Measurements from ENCODE around the gene AFDN.
"Not testable (repeated sequence)": the region's sequence is repeated elsewhere in the genome, so short reads cannot be mapped to it uniquely, and the experiment has no call there.

The AFDN gene

GRCh38 chr6:168000198-168001028 is 173.7 kb downstream of the AFDN start:
- no peaks in the 10 kb centered on the region for H3K9me3 ChIP-seq (ENCODE audit: control insufficient read depth in 1 of 2, low read length in 2 of 2)
- H3K27ac ChIP-seq (ENCODE audit: low read length): no peak overlapping the region
- H3K27me3 ChIP-seq (ENCODE audit: low read depth, low read length): no peaks in the 10 kb centered on the region
- no peaks in the 10 kb centered on the region for H3K36me3 ChIP-seq (ENCODE audit: control insufficient read depth in 1 of 2, insufficient read depth in 2 of 2, low read length in 2 of 2)
- no peaks in the 10 kb centered on the region for H3K4me1 ChIP-seq (ENCODE audit: control insufficient read depth in 1 of 2, insufficient read depth in 2 of 2, low read length in 2 of 2)
- H3K4me3 ChIP-seq (ENCODE audit: low read depth in 1 of 2, low read length in 2 of 2): no peak overlapping the region

GRCh38 chr6:168001029-168001332 is 174.3 kb downstream of the AFDN start:
- no peak overlapping the region for H3K27ac ChIP-seq (ENCODE audit: low read length)
- H3K36me3 ChIP-seq (ENCODE audit: control insufficient read depth in 1 of 2, insufficient read depth in 2 of 2, low read length in 2 of 2): no peaks in the 10 kb centered on the region

GRCh38 chr6:168001514-168001913 is 174.8 kb downstream of the AFDN start:
- not testable (repeated sequence) for H3K27me3 ChIP-seq (ENCODE audit: low read depth, low read length)

More at GRCh38 chr6:168001029-168001332, 174.3 kb downstream of the AFDN start:
- H3K27me3 ChIP-seq (ENCODE audit: low read depth, low read length): no peaks in the 10 kb centered on the region
- no peaks in the 10 kb centered on the region for H3K4me1 ChIP-seq (ENCODE audit: control insufficient read depth in 1 of 2, insufficient read depth in 2 of 2, low read length in 2 of 2)
- H3K9me3 ChIP-seq (ENCODE audit: control insufficient read depth in 1 of 2, low read length in 2 of 2): no peaks in the 10 kb centered on the region
- H3K4me3 ChIP-seq (ENCODE audit: low read depth in 1 of 2, low read length in 2 of 2): no peak overlapping the region

GRCh38 chr6:168002804-168003203 is 176.1 kb downstream of the AFDN start:
- Histone ChIP-seq H3K4me1 (ENCODE audit: control insufficient read depth in 1 of 2, insufficient read depth in 2 of 2, low read length in 2 of 2) (no peaks in the 10 kb centered on the region), H3K9me3 (ENCODE audit: control insufficient read depth in 1 of 2, low read length in 2 of 2) (no peaks in the 10 kb centered on the region), H3K27me3 (ENCODE audit: low read depth, low read length) (no peaks in the 10 kb centered on the region), H3K27ac (ENCODE audit: low read length) (no peak overlapping the region), H3K36me3 (ENCODE audit: control insufficient read depth in 1 of 2, insufficient read depth in 2 of 2, low read length in 2 of 2) (no peaks in the 10 kb centered on the region), H3K4me3 (ENCODE audit: low read depth in 1 of 2, low read length in 2 of 2) (no peak overlapping the region)

More at GRCh38 chr6:168001514-168001913, 174.8 kb downstream of the AFDN start:
- H3K4me1 ChIP-seq (ENCODE audit: control insufficient read depth in 1 of 2, insufficient read depth in 2 of 2, low read length in 2 of 2); H3K27ac ChIP-seq (ENCODE audit: low read length); H3K36me3 ChIP-seq (ENCODE audit: control insufficient read depth in 1 of 2, insufficient read depth in 2 of 2, low read length in 2 of 2); H3K4me3 ChIP-seq (ENCODE audit: low read depth in 1 of 2, low read length in 2 of 2); H3K9me3 ChIP-seq (ENCODE audit: control insufficient read depth in 1 of 2, low read length in 2 of 2): not testable (repeated sequence)

- no peaks in the 10 kb centered on the region for H3K36me3 ChIP-seq (ENCODE audit: control insufficient read depth in 1 of 2, insufficient read depth in 2 of 2, low read length in 2 of 2)
- H3K4me1 ChIP-seq (ENCODE audit: control insufficient read depth in 1 of 2, insufficient read depth in 2 of 2, low read length in 2 of 2): no peaks in the 10 kb centered on the region
- no peak overlapping the region for H3K27ac ChIP-seq (ENCODE audit: low read length)
- H3K4me3 ChIP-seq (ENCODE audit: low read depth in 1 of 2, low read length in 2 of 2): no peak overlapping the region
- H3K9me3 ChIP-seq (ENCODE audit: control insufficient read depth in 1 of 2, low read length in 2 of 2): no peaks in the 10 kb centered on the region
- H3K27me3 ChIP-seq (ENCODE audit: low read depth, low read length): no peaks in the 10 kb centered on the region
Measured at GRCh38 chr6:168004023-168004422, 177.3 kb downstream of the AFDN start.

- Histone ChIP-seq H3K4me1 (ENCODE audit: control insufficient read depth in 1 of 2, insufficient read depth in 2 of 2, low read length in 2 of 2) (no peaks in the 10 kb centered on the region), H3K9me3 (ENCODE audit: control insufficient read depth in 1 of 2, low read length in 2 of 2) (no peaks in the 10 kb centered on the region), H3K4me3 (ENCODE audit: low read depth in 1 of 2, low read length in 2 of 2) (no peak overlapping the region), H3K27me3 (ENCODE audit: low read depth, low read length) (no peaks in the 10 kb centered on the region), H3K36me3 (ENCODE audit: control insufficient read depth in 1 of 2, insufficient read depth in 2 of 2, low read length in 2 of 2) (no peaks in the 10 kb centered on the region), H3K27ac (ENCODE audit: low read length) (no peak overlapping the region)
Measured at GRCh38 chr6:168004945-168005344, 178.2 kb downstream of the AFDN start.

GRCh38 chr6:168005796-168006195 is 179.1 kb downstream of the AFDN start:
- no peak overlapping the region for H3K4me3 ChIP-seq (ENCODE audit: low read depth in 1 of 2, low read length in 2 of 2)

GRCh38 chr6:168007592-168008338 is 181.1 kb downstream of the AFDN start:
- Histone ChIP-seq H3K27me3 (ENCODE audit: low read depth, low read length) (no peaks in the 10 kb centered on the region), H3K27ac (ENCODE audit: low read length) (no peak overlapping the region), H3K36me3 (ENCODE audit: control insufficient read depth in 1 of 2, insufficient read depth in 2 of 2, low read length in 2 of 2) (no peaks in the 10 kb centered on the region), H3K4me1 (ENCODE audit: control insufficient read depth in 1 of 2, insufficient read depth in 2 of 2, low read length in 2 of 2) (no peaks in the 10 kb centered on the region), H3K9me3 (ENCODE audit: control insufficient read depth in 1 of 2, low read length in 2 of 2) (peaks cover 8 to 14% of the 10 kb centered on the region in 2 donors), H3K4me3 (ENCODE audit: low read depth in 1 of 2, low read length in 2 of 2) (no peak overlapping the region)

More at GRCh38 chr6:168005796-168006195, 179.1 kb downstream of the AFDN start:
- Histone ChIP-seq H3K9me3 (ENCODE audit: control insufficient read depth in 1 of 2, low read length in 2 of 2) (peaks cover 2% of the 10 kb centered on the region in 2 donors), H3K4me1 (ENCODE audit: control insufficient read depth in 1 of 2, insufficient read depth in 2 of 2, low read length in 2 of 2) (no peaks in the 10 kb centered on the region), H3K27me3 (ENCODE audit: low read depth, low read length) (no peaks in the 10 kb centered on the region), H3K36me3 (ENCODE audit: control insufficient read depth in 1 of 2, insufficient read depth in 2 of 2, low read length in 2 of 2) (no peaks in the 10 kb centered on the region), H3K27ac (ENCODE audit: low read length) (no peak overlapping the region)

- H3K27ac ChIP-seq (ENCODE audit: low read length): no peak overlapping the region
- H3K36me3 ChIP-seq (ENCODE audit: control insufficient read depth in 1 of 2, insufficient read depth in 2 of 2, low read length in 2 of 2): no peaks in the 10 kb centered on the region
- peaks cover 8 to 14% of the 10 kb centered on the region in 2 donors for H3K9me3 ChIP-seq (ENCODE audit: control insufficient read depth in 1 of 2, low read length in 2 of 2)
- no peaks in the 10 kb centered on the region for H3K4me1 ChIP-seq (ENCODE audit: control insufficient read depth in 1 of 2, insufficient read depth in 2 of 2, low read length in 2 of 2)
- H3K4me3 ChIP-seq (ENCODE audit: low read depth in 1 of 2, low read length in 2 of 2): no peak overlapping the region
- no peaks in the 10 kb centered on the region for H3K27me3 ChIP-seq (ENCODE audit: low read depth, low read length)
Measured at GRCh38 chr6:168009331-168009730, 182.6 kb downstream of the AFDN start.

GRCh38 chr6:168011291-168011690 is 184.6 kb downstream of the AFDN start:
- no peaks in the 10 kb centered on the region for H3K4me1 ChIP-seq (ENCODE audit: control insufficient read depth in 1 of 2, insufficient read depth in 2 of 2, low read length in 2 of 2)
- no peaks in the 10 kb centered on the region for H3K27me3 ChIP-seq (ENCODE audit: low read depth, low read length)
- H3K27ac ChIP-seq (ENCODE audit: low read length): no peak overlapping the region
- H3K4me3 ChIP-seq (ENCODE audit: low read depth in 1 of 2, low read length in 2 of 2): no peak overlapping the region
- H3K36me3 ChIP-seq (ENCODE audit: control insufficient read depth in 1 of 2, insufficient read depth in 2 of 2, low read length in 2 of 2): no peaks in the 10 kb centered on the region
- peaks cover 8 to 14% of the 10 kb centered on the region in 2 donors for H3K9me3 ChIP-seq (ENCODE audit: control insufficient read depth in 1 of 2, low read length in 2 of 2)

GRCh38 chr6:168012431-168013249 is 185.9 kb downstream of the AFDN start:
- Histone ChIP-seq H3K36me3 (ENCODE audit: control insufficient read depth in 1 of 2, insufficient read depth in 2 of 2, low read length in 2 of 2) (no peaks in the 10 kb centered on the region), H3K9me3 (ENCODE audit: control insufficient read depth in 1 of 2, low read length in 2 of 2) (peaks cover 8 to 14% of the 10 kb centered on the region in 2 donors), H3K4me3 (ENCODE audit: low read depth in 1 of 2, low read length in 2 of 2) (peak overlapping the region in 1 of 2 donors; percentile 36), H3K4me1 (ENCODE audit: control insufficient read depth in 1 of 2, insufficient read depth in 2 of 2, low read length in 2 of 2) (no peaks in the 10 kb centered on the region), H3K27me3 (ENCODE audit: low read depth, low read length) (no peaks in the 10 kb centered on the region), H3K27ac (ENCODE audit: low read length) (no peak overlapping the region)

Measured in muscle layer of duodenum (tissue), 2 donors.